Fibroblast of lung (primary cell): ENCODE measurements around the gene AKTIP.

Experiments
- CTCF ChIP-seq, 2 donors: IDR thresholded peaks in 1 of 2; conservative IDR thresholded peaks in 1 of 2; 1 replicate in 1 of 2; 2 replicates in 1 of 2; pipeline ENCODE4 v1.5.1; 2011 to 2012; ENCODE audit warnings: low read length in 2 of 2, control low read depth in 1 of 2, inconsistent platforms in 1 of 2, low read depth in 1 of 2, mild to moderate bottlenecking in 1 of 2
- EZH2 ChIP-seq: IDR thresholded peaks from 2 replicates; pipeline ENCODE4 v1.5.1; 2012; ENCODE audit warnings: low read length, control low read depth, mild to moderate bottlenecking; ENCODE audit errors: missing control alignments

DNA sequence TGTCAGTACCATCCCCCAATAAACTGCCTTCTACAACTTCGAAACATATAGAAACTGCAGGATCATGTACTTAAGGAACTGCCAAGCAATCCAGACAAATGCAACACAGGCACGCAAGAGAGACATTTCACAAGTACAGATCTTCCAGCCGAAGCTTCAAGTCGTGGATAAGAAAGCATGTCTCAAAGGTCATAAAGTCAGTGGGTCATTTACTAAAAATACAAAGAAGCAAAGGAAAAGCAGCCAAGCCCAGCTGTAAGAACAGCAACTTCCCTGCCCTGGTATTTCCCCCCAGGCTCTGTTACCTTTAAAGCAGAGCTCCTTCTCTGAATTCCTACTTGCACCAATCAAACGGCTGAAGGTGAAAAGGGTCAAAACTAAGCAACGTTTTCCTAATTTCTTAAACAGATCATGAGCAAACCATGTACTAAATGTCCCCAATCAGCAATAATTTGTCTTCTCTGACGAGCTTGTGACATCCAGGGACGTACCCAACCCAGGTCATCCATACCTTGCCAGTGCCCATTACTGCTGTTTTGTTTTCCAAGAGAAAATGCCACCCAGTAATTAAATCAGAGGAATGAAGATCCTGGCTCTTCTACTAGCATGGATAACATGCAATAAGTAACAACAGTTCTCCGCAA lies 1.7 kb downstream of the AKTIP start:
- TF ChIP-seq CTCF (conservative IDR thresholded peaks at IDR 0.05 in 1 of 2, IDR thresholded peaks at IDR 0.05 in 1 of 2; ENCODE audit: low read depth in 1 of 2, low read length in 2 of 2) (no peak), EZH2 (no peak)
